HG03097 (cell line): ENCODE data around the gene APH1A.
"Not testable (repeated sequence)": the region's sequence is repeated elsewhere in the genome, so short reads cannot be mapped to it uniquely, and the experiment has no call there.

ENCODE experiments used
- ATAC-seq: cut with Tn5 transposase; IDR thresholded peaks from one replicate; pipeline ENCODE4 v1.9.1; 2021; ENCODE audit not compliant: unreplicated experiment, low FRiP score

APH1A gene

DNA sequence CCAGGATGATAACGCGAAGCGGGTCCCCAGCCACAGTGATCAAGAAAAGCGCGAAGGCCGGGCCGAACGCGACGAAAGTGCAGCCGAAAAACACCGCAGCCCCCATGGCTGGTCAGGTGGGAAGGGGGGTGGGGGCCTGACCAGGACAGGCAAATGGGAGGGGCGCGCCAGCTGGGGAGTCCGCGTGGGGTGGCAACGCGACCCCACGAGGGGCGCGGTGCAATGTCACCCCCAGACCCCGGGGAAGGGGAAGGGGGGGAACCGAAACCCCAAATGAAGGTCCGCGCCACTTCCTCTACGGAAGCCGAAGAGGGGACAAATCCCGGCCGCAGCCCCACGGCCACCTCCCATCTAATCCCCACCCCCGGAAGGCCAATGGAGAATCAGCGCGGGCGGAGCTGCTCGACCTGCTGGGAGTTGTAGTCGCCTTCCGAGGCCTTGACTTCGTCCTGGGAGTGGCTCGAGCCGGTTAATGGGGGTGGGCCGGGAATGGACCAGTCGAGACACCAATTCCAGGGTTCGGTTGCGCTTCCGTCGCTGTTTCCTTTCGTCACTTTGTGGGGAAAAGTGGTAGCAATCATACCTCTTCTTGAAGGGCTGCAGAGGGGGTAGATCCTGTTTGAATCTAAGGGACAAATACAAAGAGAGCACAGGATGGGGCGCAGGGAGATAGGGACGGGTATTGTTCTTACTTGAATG, at the start of gene APH1A:
APH1A (minus strand) TSS at position 312 of the 699 bp plus-strand sequence; CDS start at position 106, 206 bp downstream.
- peak; percentile 80 for ATAC-seq

- not testable (repeated sequence) for ATAC-seq
These were observed 45.9 kb upstream of the APH1A start for GRCh38 chr1:150314691-150315090.

GRCh38 chr1:150311762-150312161, 42.9 kb upstream of the APH1A start:
- no peak for ATAC-seq

- ATAC-seq: no peak
These were observed 41.1 kb upstream of the APH1A start for GRCh38 chr1:150309758-150310508.

- not testable (repeated sequence) for ATAC-seq
These were observed 39.8 kb upstream of the APH1A start for GRCh38 chr1:150308585-150308984.

DNA sequence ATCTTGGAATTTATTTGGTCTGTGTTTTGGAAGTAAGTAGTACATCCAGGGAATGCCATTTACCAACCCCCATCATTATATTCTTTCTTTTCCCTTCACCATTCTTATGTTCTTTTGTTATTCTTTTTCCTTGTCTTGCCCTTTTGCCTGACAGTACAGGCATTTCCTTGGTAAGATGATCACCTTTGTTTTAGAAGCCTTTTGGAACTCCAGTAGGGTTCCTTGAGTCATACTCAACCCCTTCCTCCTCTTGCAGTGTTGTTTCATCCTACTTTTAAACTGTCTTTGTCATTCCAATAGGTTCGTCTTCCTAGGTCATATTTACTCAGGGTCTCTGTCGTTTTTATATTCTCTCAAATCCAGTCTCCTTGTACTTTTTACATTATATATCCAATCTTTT, 34.1 kb upstream of the APH1A start:
- no peak for ATAC-seq

- ATAC-seq: no peak
These were observed 33.5 kb upstream of the APH1A start for GRCh38 chr1:150302338-150302737.

DNA sequence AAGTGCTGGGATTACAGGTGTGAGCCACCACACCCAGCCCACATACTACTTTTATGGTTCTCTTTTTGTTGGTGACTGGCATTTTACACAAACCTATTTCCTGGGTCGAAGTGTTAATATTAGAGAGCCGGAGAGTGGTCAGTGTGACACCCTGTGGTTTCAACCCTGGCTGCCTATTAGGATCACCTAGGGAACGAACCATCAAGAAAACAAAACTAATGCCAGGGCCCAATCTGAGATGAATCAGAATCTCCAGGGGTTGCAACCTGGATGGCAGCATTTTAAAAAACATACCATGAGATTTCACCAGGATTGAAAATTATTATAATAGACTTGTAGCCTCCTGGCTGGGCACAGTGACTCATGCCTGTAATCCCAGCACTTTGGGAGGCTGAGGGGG, 30.9 kb upstream of the APH1A start:
- no peak for ATAC-seq

- ATAC-seq: no peak
These were observed 26.7 kb upstream of the APH1A start for GRCh38 chr1:150295476-150295875.

- peak; percentile 85 for ATAC-seq
These were observed 24.8 kb upstream of the APH1A start, which contains the start of gene MRPS21 for GRCh38 chr1:150293433-150294253. Gene MRPS21 (plus strand): TSS chr1:150293861. CDS start chr1:150294367, 506 bp downstream.

- ATAC-seq: no peak
These were observed 20.0 kb upstream of the APH1A start for GRCh38 chr1:150288822-150289221.

GRCh38 chr1:150288382-150288781, 19.6 kb upstream of the APH1A start:
- no peak for ATAC-seq

GRCh38 chr1:150283260-150283659, 14.4 kb upstream of the APH1A start:
- ATAC-seq: no peak

- no peak for ATAC-seq
These were observed 13.7 kb upstream of the APH1A start for GRCh38 chr1:150282558-150282958.

DNA sequence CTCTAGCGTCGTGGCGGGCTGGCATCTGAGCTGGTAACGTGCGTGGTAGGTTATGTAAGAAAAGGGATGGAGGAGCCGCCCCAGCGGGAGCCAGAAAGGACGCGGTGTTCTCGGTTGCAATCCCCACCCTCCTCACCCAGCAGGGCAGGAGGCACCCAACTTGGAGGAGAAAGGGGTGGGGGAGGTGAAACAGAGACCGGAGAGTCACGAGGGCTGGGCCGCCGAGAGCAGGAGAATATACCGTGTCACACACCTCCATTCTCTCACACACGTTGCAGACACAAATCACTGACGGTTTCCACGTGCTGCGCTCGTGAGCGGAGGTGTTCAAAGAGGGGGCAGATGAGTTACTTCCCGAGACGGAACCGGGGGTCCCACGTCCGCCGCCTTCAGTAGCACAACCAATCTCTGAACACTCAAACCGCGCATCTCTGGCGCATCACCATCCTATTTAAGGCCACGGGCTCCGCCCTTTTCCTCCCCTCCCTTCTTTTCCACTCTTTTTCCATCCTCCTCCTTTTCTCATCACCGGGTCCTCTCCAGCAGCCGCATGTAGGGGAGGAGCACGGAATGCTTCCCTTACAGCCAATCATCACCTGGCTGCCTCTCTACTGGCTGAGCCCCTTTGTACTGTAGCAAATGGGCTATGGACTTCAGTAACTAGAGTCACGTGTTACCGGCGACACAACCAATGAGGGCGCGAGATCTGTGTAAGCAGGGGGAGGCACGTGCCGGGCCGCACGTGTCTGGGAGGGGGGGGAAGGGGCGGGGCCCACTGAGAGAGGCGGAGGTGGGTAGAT, 13.1 kb upstream of the APH1A start, which contains the start of gene CIART:
CIART (plus strand) TSS at position 797 of the 800 bp plus-strand sequence. CDS start 714 bp downstream, outside the sequence.
- ATAC-seq: peak; percentile 89

- ATAC-seq: no peak
These were observed 12.5 kb upstream of the APH1A start for GRCh38 chr1:150281221-150281757.

DNA sequence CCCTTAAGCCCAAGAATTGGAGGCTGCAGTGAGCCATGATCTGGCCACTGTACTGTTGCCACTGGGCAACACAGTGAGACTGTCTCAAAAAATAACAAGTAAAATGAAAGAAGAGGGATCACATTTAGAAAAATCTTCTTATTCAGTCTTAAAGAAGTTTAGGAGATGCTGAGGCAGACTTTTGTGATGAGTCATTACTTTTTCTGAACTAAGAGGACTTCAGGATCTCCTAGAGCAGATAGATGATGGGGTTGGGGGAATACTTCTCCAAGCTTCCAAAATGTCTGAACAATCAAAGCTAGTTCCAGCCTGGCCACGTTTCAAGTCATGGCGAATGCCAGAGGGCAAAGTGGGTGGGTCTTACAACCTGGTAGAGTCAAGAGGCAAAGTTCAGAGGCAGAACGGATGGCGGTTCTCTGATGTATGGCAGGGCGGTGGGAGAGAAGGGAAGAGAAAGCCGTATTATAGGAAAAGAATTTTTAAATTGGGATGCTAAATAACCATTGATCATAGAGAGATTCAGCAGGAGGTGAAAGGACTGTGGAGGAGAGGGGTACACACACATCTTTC, 11.4 kb upstream of the APH1A start:
- ATAC-seq: no peak

GRCh38 chr1:150273311-150273710, 4.5 kb upstream of the APH1A start:
- no peak for ATAC-seq

DNA sequence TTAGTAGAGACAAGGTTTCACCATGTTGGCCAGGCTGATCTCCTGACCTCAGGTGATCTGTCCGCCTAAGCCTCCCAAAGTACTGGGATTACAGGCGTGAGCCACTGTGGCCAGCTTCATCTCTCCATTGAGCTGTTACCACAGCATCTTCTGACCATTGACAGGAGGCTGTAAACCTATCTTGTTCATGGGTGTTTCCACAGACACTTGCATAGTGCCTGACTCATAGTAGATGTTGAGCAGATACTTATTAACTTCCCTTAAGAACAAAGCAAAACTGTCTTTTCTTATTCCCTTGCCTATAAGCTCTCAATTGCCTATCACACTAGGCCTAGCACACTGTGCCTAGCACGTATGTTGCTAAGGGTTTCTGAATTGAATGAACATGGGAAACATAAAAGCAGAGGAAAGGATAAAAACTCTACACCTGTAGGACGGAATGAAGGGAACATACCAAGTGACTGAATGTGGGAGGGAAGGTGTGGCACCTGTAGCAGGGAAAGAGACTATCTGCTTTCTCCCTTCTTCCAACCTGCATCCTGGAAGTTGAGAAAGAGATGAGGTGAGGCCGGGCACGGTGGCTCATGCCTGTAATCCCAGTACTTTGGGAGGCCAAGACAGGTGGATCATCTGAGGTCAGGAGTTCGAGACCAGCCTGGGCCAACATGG, 2.6 kb upstream of the APH1A start:
- no peak for ATAC-seq
